ENCODE measurements around the gene UBE2L5.

DNA sequence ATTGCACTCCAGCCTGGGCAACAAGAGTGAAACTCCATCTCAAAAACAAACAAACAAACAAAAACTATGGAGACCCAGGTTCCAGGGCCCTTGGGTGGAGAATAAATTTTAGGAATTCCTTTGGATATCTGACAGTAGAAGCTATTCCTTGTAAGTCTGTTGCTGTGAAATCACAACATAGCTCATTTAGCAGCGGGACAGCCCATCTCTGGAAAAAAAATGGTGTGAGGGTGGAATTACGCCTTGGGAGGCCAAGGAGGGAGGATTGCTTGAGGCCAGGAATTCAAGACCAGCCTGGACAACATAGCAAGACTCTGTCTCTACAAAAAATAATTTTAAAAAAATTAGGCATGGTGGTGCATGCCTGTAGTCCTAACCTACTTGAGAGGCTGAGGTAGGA lies 27.8 kb downstream of the UBE2L5 start:
- TF ChIP-seq TARDBP (IDR thresholded peaks at IDR 0.05) (no peak), SP1 (IDR thresholded peaks at IDR 0.05) (no peak), BHLHE40 (IDR thresholded peaks at IDR 0.05; ENCODE audit: borderline replicate concordance) (no peak), FOXA1 (IDR thresholded peaks at IDR 0.05) (no peak), HDGF (IDR thresholded peaks at IDR 0.05; ENCODE audit: borderline replicate concordance) (no peak), LEF1 (IDR thresholded peaks at IDR 0.05; ENCODE audit: borderline replicate concordance) (no peak)

Data from HEK293T (cell line).